Endothelial cell of umbilical vein (primary cell): Measurements from ENCODE around the gene NEDD4L. TPM values are rescaled to one million over a fixed set of nuclear protein-coding genes. Genes with fewer than 3 reads are reported as not detected.

Experiments used
- BruUV-seq: library from RNA; stranded (reverse); fragments of 400-500 nt; replicated peaks from 2 replicates; lab custom pipeline; 2021; lab: Mats Ljungman, UMichigan
- CTCF ChIA-PET: fragments of 300-600, 350-600 bp; sonication (Branson Sonifier 250); formaldehyde crosslinking; loops from one replicate; lab custom pipeline; 2021; ENCODE audit warnings: antibody characterized with exemption, inconsistent platforms; lab: Charles Lee
- POLR2A ChIA-PET: fragments of 300-600, 350-600 bp; sonication (Branson Sonifier 250); formaldehyde crosslinking; loops from one replicate; lab custom pipeline; 2021; ENCODE audit warnings: antibody characterized with exemption, inconsistent platforms; lab: Charles Lee
- DNase-seq: peaks from one replicate; pipeline ENCODE4 v3.0.0-alpha.2; 2011; ENCODE audit warnings: low read depth, low spot score
- FAIRE-seq: peaks from 2 replicates; lab custom pipeline; 2011; peaks lifted over from hg19 to GRCh38; lab: Jason Lieb, UNC
- H2AFZ ChIP-seq: 2 replicates; pipeline ENCODE4 v1.6.0; 2012; ENCODE audit warnings: low read depth, low read length, control low read depth, inconsistent platforms
- H3K27ac ChIP-seq: 2 replicates; pipeline ENCODE4 v1.5.1; 2011; ENCODE audit warnings: low read depth, mild to moderate bottlenecking, control low read depth, low read length, moderate library complexity; ENCODE audit not compliant: insufficient read depth
- H3K27me3 ChIP-seq, 2 experiments: 2 replicates each; pipeline versions ENCODE4 v1.6.0 to v1.6.1; 2011; ENCODE audit warnings: low read length in 2 of 2, mixed read lengths in 1 of 2; ENCODE audit not compliant: control insufficient read depth in 2 of 2, insufficient read depth in 2 of 2
- H3K36me3 ChIP-seq, 2 experiments: 2 replicates in 1 of 2; 3 replicates in 1 of 2; pipeline ENCODE4 v1.5.1; 2011; ENCODE audit warnings: low read length in 2 of 2, mild to moderate bottlenecking in 1 of 2, moderate library complexity in 1 of 2; ENCODE audit not compliant: control insufficient read depth in 2 of 2, insufficient read depth in 2 of 2; ENCODE audit errors: extremely low read depth in 1 of 2
- H3K4me1 ChIP-seq: 3 replicates; pipeline ENCODE4 v1.5.1; 2011; ENCODE audit warnings: mild to moderate bottlenecking, low read length; ENCODE audit not compliant: control insufficient read depth, insufficient read depth; ENCODE audit errors: extremely low read depth
- H3K4me2 ChIP-seq: 2 replicates; pipeline ENCODE4 v1.6.1; 2011; ENCODE audit warnings: low read length, control low read depth, mixed read lengths; ENCODE audit not compliant: insufficient read depth
- H3K4me3 ChIP-seq, 3 experiments: fragments of 200-600 bp in 1 of 3; sonication (generic), shearing (Covaris generic) in 1 of 3; replicated peaks in 1 of 3; 2 replicates each; pipeline ENCODE4 v1.5.1; 2011 to 2016; ENCODE audit warnings: control low read depth in 3 of 3, low read length in 3 of 3, mild to moderate bottlenecking in 2 of 3, inconsistent platforms in 1 of 3, low read depth in 1 of 3, moderate library complexity in 1 of 3; ENCODE audit not compliant: insufficient read depth in 1 of 3
- H3K79me2 ChIP-seq: 2 replicates; pipeline ENCODE4 v1.6.0; 2012; ENCODE audit warnings: low read length, inconsistent platforms; ENCODE audit not compliant: control insufficient read depth, insufficient read depth
- H3K9ac ChIP-seq: replicated peaks from 2 replicates; pipeline ENCODE3; 2011; ENCODE audit warnings: low read length, control low read depth; ENCODE audit not compliant: insufficient read depth; ENCODE audit errors: extremely low read depth
- H3K9me1 ChIP-seq: replicated peaks from 3 replicates; pipeline ENCODE4 v1.6.0; 2011; ENCODE audit warnings: mild to moderate bottlenecking, low read length; ENCODE audit not compliant: control insufficient read depth, insufficient read depth; ENCODE audit errors: extremely low read depth
- H3K9me3 ChIP-seq: replicated peaks from 2 replicates; pipeline ENCODE4 v1.5.1; 2012; ENCODE audit warnings: low read length, inconsistent platforms; ENCODE audit not compliant: control insufficient read depth, insufficient read depth
- H4K20me1 ChIP-seq: replicated peaks from 2 replicates; pipeline ENCODE3; 2011; ENCODE audit warnings: mild to moderate bottlenecking, low read length; ENCODE audit not compliant: control insufficient read depth, insufficient read depth; ENCODE audit errors: extremely low read depth
- CTCF ChIP-seq, 2 donors: IDR thresholded peaks; 1 replicate in 1 of 2; 2 replicates in 1 of 2; pipeline ENCODE4 v1.5.1; 2011; ENCODE audit warnings: low read length in 2 of 2, mild to moderate bottlenecking in 2 of 2, moderate library complexity in 2 of 2, control low read depth in 1 of 2, inconsistent platforms in 1 of 2, low read depth in 1 of 2; ENCODE audit not compliant: insufficient read depth in 1 of 2; ENCODE audit errors: extremely low read depth in 1 of 2
- EZH2 ChIP-seq: IDR thresholded peaks from 2 replicates; pipeline ENCODE4 v1.6.1; 2012; ENCODE audit warnings: borderline replicate concordance, low read depth, mild to moderate bottlenecking, moderate library complexity, low read length, inconsistent platforms; ENCODE audit not compliant: severe bottlenecking
- FOS ChIP-seq: IDR thresholded peaks from 2 replicates; pipeline ENCODE4 v1.6.1; 2011; ENCODE audit warnings: mild to moderate bottlenecking, low read length, moderate library complexity, borderline replicate concordance; ENCODE audit not compliant: insufficient read depth
- GATA2 ChIP-seq: IDR thresholded peaks from 2 replicates; pipeline ENCODE4 v1.7.0; 2011; ENCODE audit warnings: low read depth, mild to moderate bottlenecking, moderate library complexity, mixed read lengths, low read length; ENCODE audit not compliant: insufficient read length, insufficient read depth
- JUN ChIP-seq: IDR thresholded peaks from 2 replicates; pipeline ENCODE4 v1.6.1; 2011; ENCODE audit warnings: borderline replicate concordance, low read depth; ENCODE audit not compliant: insufficient read length, insufficient read depth
- MAX ChIP-seq: IDR thresholded peaks from 2 replicates; pipeline ENCODE4 v1.6.1; 2011; ENCODE audit not compliant: insufficient read depth, insufficient read length
- MYC ChIP-seq: IDR thresholded peaks from one replicate; pipeline ENCODE4 v1.6.1; 2011; ENCODE audit warnings: mild to moderate bottlenecking, low read depth, low read length
- POLR2A ChIP-seq: IDR thresholded peaks from 2 replicates; pipeline ENCODE4 v1.6.1; 2012; ENCODE audit warnings: low read depth, mild to moderate bottlenecking, control low read depth, low read length
- POLR2AphosphoS5 ChIP-seq: IDR thresholded peaks from 2 replicates; pipeline ENCODE4 v1.6.1; 2012; ENCODE audit warnings: low read depth, mild to moderate bottlenecking, control low read depth, low read length, moderate library complexity; ENCODE audit not compliant: insufficient read depth
- dilution Hi-C: fragments of 300-500 bp; cut with MboI; formaldehyde crosslinking; loops from one replicate; pipeline ENCODE4 v1.15.0; 2019; ENCODE audit warnings: low sequenced_read_pairs; ENCODE audit not compliant: extremely low pct_ligation_motif_present
- intact Hi-C: fragments of 100-400 bp; cut with micrococcal nuclease; formaldehyde crosslinking; loops from one replicate; pipeline ENCODE4 v1.10.0; 2022
- polyA plus RNA-seq, 4 experiments: library from polyadenylated mRNA; depleted of rRNA in 3 of 4; stranded (reverse) in 3 of 4; unstranded in 1 of 4; fragments of >200 nt; gene quantifications; 2 replicates each; pipeline versions ENCODE4 v1.2.1 to v1.2.3, GENCODE V29; 2011 to 2012; ENCODE audit warnings: missing spikeins in 1 of 4
- total RNA-seq: library from RNA; stranded (reverse); gene quantifications from 2 replicates; pipeline ENCODE4 v1.2.3, GENCODE V29; 2021

The NEDD4L gene
- total and polyA plus RNA-seq, 2 donors (not counting 3 experiments of a cell fraction or from before 2014, with no cell fraction given), result 20.5 to 78.9 TPM

- H4K20me1 ChIP-seq, result no peaks in the 10 kb centered on the region
- H3K4me1 ChIP-seq, result no peaks in the 10 kb centered on the region
- H3K36me3 ChIP-seq, result no peaks in the 10 kb centered on the region
- intact Hi-C loops (no loop called here), dilution Hi-C loops (no loop called here)
- H3K9me3 ChIP-seq, result no peaks in the 10 kb centered on the region
- no TSS peak for BruUV-seq
- no peak overlapping the region for H3K4me2 ChIP-seq
- CTCF ChIA-PET, result interaction anchor here (0.6 to 1.6 kb wide), 6 partner anchors 10 to 357 kb away, joined by 3 to 7 read pairs (median 4); no protein-coding TSS in a partner anchor
- H3K79me2 ChIP-seq, result no peaks in the 10 kb centered on the region
- H3K27ac ChIP-seq, result no peak overlapping the region
- DNase-seq, result no peak
- no peak overlapping the region for H2AFZ ChIP-seq
- POLR2A ChIA-PET, result no interaction called here
- H3K9me1 ChIP-seq, result no peaks in the 10 kb centered on the region
- H3K9ac ChIP-seq, result no peak overlapping the region
- no peak overlapping the region for H3K4me3 ChIP-seq
- TF ChIP-seq POLR2AphosphoS5, result no peak
- no peak for TF ChIP-seq MYC
- no peak for TF ChIP-seq FOS
- no peak for TF ChIP-seq MAX
- TF ChIP-seq GATA2, result no peak
- TF ChIP-seq EZH2, result no peak
- no peak for TF ChIP-seq CTCF (IDR thresholded peaks at IDR 0.05; ENCODE audit: extremely low read depth in 1 of 2, insufficient read depth in 1 of 2, low read depth in 1 of 2, low read length in 2 of 2)
- TF ChIP-seq JUN, result no peak
- TF ChIP-seq POLR2A, result no peak
- H3K27me3 ChIP-seq, result no peaks in the 10 kb centered on the region
- no peak for FAIRE-seq
Measured at GRCh38 chr18:58407263-58407648, 363.2 kb downstream of the NEDD4L start.
